Kidney glomerular epithelial cell (primary cell): ENCODE data around the gene RCSD1.

ENCODE experiments used
- DNase-seq: peaks from one replicate; lab custom pipeline; 2025; lab: John Stamatoyannopoulos, UW

Gene RCSD1

DNA sequence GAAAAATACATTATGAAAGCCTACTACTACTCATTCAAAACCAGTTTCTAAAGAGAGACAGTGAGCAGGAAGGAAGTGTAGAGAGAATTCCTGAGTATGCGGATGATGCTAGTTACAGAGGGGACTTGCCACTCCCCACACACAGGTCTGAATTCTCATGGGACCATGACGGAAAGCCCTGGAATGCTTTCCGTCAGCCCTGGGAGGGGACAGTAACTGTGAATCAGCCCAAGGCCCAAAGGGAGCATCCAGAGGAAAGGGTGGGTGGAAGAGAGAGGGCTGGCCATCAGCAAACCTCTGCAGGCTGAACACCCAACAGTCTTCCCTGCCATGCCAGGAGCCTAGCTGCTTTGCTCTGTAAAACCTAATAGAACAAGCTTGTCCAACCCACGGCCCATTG, 36.4 kb downstream of the RCSD1 start:
- peak; percentile 1 for DNase-seq

DNA sequence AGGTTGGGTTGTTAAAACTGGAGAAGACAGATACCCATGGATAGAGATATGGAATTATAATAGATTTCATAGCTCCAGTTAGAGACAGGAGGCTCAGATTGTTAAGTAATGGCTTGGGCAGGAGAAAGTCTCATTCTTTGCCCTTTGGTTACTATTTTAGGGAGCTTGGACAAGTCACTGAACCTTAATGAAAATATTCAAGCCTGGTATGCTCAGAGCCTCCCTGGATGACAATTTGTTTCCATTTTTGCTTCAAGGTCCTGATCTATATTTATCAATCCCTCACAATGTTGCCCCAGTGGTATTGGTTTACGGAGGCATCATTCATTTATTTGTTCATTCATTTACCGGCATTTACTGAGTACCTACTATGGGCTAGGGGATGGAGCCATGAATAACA, 37.5 kb downstream of the RCSD1 start:
- no peak for DNase-seq

GRCh38 chr1:167668108-167668507, 38.1 kb downstream of the RCSD1 start:
- no peak for DNase-seq

GRCh38 chr1:167669209-167670124, 39.4 kb downstream of the RCSD1 start:
- no peak for DNase-seq

DNA sequence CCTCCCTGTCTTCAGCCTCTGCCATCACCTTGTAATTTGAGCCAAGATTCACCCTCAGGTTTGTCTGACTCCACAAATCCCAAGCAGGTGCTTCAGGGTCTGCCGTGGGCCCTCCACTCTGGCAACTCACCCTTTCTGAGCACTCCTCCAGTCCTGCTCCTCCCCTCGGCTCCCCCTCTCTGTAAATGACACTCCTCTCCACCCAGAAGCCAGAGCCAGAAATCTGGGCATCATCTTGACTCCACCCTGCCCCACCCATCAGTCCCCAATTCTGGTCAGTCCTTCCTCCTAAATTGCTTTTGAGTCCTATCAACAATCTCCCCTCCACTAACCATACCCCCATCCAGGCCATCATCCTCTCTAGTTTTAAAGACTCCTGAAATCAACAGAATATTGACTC, 40.5 kb downstream of the RCSD1 start:
- no peak for DNase-seq

GRCh38 chr1:167671727-167672511, 41.9 kb downstream of the RCSD1 start:
- no peak for DNase-seq

- no peak for DNase-seq
Measured at GRCh38 chr1:167672831-167673230, 42.8 kb downstream of the RCSD1 start.

DNA sequence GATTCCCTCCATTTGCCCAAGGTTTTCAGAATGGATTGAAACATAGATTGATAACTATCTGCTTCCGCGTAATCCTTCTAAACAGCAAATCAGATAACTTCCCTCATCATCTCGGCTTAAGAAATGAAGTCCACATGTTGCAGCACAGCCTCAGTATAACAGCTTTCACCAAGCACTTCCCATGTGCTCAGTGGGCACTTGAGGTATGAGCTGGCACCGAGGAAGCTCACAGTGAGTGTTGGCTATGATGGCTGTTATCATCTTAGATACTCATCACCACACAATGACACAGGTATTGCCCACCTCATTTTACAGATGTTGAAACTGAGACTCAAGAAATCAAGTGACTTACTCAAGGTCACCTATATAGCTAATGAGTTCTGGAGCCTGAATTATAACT, 43.2 kb downstream of the RCSD1 start:
- DNase-seq, result no peak

DNA sequence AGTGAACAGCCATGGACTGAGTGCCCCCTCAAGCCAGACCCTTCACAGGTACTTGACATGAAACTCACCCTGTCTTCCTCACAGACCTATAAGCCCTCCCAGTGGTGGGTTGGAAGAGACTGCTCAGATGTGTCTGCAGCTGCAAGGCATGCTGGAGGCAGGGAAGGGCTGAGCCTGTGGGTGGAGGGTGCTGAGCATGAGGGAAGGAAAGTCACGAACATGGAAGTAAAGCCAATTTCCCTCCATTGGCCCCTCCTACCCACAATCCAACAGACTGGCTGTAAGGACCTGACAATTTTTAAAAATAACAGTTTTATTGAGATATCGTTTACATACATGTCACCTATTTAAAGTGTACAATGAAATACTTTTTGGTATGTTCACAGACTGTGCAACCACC, 44.1 kb downstream of the RCSD1 start:
- no peak for DNase-seq

GRCh38 chr1:167675440-167675839, 45.4 kb downstream of the RCSD1 start:
- DNase-seq, result no peak

- no peak for DNase-seq
Measured at GRCh38 chr1:167676205-167676915, 46.3 kb downstream of the RCSD1 start.

GRCh38 chr1:167676916-167677848, 47.1 kb downstream of the RCSD1 start:
- DNase-seq, result no peak

GRCh38 chr1:167678422-167678821, 48.4 kb downstream of the RCSD1 start:
- no peak for DNase-seq

DNA sequence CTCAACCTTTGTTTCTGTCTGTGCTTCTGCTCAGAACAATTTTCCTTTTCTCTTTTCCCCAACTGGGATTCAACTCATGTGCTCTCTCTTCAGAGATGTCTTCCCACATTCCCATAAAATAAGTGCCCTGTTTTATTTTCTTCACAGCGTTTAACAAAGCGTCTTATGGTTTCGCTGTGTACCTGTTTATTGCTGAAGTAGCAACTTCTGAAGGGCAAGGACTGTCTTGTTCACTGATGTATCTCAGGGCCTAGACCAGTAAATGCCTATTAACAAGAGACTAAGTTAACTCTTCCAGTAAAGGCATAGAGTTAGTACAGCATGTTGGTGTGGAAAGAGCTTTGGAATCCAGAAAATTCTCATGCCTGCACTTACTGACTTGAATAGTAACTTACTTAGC, 48.8 kb downstream of the RCSD1 start:
- DNase-seq, result no peak

DNA sequence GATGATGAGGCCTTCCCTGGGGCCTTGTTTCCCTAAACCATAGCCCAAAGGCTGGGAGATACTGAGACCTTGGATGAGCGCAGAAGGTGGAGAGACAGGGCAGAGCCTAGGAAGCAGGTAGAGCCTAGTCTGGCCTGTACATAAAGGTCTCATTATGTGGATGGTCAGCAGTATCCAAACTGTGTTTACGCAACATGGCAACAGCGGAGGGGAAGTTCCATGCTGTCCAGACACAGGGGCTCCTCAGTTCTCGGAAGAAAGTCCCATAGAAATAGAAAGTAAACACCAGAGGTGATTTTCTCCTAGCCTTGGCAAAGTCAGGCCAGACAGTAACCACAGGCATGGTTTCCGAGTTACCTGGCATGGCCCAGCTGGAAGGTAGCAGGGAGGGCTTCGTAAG, 49.7 kb downstream of the RCSD1 start:
- DNase-seq, result no peak

GRCh38 chr1:167681024-167681423, 51.0 kb downstream of the RCSD1 start:
- DNase-seq, result no peak

GRCh38 chr1:167681451-167682098, 51.5 kb downstream of the RCSD1 start:
- DNase-seq, result no peak

GRCh38 chr1:167683226-167683625, 53.2 kb downstream of the RCSD1 start:
- no peak for DNase-seq

- no peak for DNase-seq
Measured at GRCh38 chr1:167683641-167684502, 53.8 kb downstream of the RCSD1 start.

DNA sequence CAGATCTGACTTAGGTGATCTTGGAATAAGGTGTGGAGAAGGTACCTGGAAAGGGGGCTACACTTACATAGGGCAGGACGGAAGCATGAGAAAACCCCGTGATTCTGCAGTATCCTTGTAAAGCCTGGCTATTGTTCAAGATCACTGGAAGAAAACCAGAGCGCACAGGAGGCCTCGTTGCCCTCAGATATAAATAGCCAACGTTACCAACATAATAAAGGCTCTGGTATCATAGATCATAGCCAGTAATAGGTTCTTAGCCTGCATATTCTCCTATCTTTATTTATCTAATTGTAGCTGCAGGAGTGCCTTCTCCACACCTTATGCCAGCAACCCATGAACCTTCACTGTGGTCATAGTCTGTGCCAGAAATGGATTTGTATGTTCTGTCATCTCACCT, 55.8 kb downstream of the RCSD1 start:
- no peak for DNase-seq
